Measurements from ENCODE around the gene GAB3.

- TF ChIP-seq CTCF (IDR thresholded peaks at IDR 0.05; ENCODE audit: low read length) (no peak), EZH2 (IDR thresholded peaks at IDR 0.05; ENCODE audit: borderline replicate concordance, low read length) (no peak)
These were observed 37.8 kb downstream of the GAB3 start for GRCh38 chrX:154712781-154713740.
